K562 (cell line): ENCODE results near the gene KRT85. TPM values are rescaled to one million over a fixed set of nuclear protein-coding genes. Genes with fewer than 3 reads are reported as not detected.

Experiments
- ATAC-seq: fragments of 200-7000 bp; cut with Tn5 transposase; 3 replicates; pipeline ENCODE4 v1.9.1; 2020; ENCODE audit warnings: moderate library complexity
- BruUV-seq: library from RNA; stranded (reverse); fragments of 400-500 nt; replicated peaks from 2 replicates; lab custom pipeline; 2021; lab: Mats Ljungman, UMichigan
- CTCF ChIA-PET: fragments of 300-600 bp; formaldehyde crosslinking; extraction: SDS; loops from one replicate; lab custom pipeline; 2021; ENCODE audit warnings: low intra/inter-chr PET ratio; lab: Yijun Ruan, JAX
- POLR2A ChIA-PET: fragments of 300-600, 350-650 bp; sonication (Branson Sonifier 250); formaldehyde crosslinking; extraction: SDS; loops from one replicate; lab custom pipeline; 2021; ENCODE audit warnings: antibody characterized with exemption, inconsistent platforms; lab: Yijun Ruan, JAX
- DNase-seq, 4 experiments: peaks; one replicate each; pipeline versions ENCODE4 v3.0.0 to v3.0.0-alpha.2; 2011 to 2018; ENCODE audit warnings: low spot score in 3 of 4, mixed read lengths in 3 of 4; ENCODE audit errors: extremely low read depth in 1 of 4
- FAIRE-seq: peaks from 2 replicates; lab custom pipeline; 2011; peaks lifted over from hg19 to GRCh38; lab: Jason Lieb, UNC
- H2AFZ ChIP-seq: 2 replicates; pipeline ENCODE4 v1.6.0; 2011; ENCODE audit warnings: low read depth, low read length, control low read depth, inconsistent platforms
- H3K27ac ChIP-seq: fragments of 200-600 bp; 3 replicates; pipeline ENCODE4 v1.8.0; 2011; ENCODE audit warnings: low read depth, mild to moderate bottlenecking, control low read depth, inconsistent platforms, low read length, moderate library complexity, mixed read lengths; ENCODE audit errors: extremely low read depth
- H3K27me3 ChIP-seq, 2 experiments: fragments of 300-600 bp in 1 of 2; 2 replicates in 1 of 2; 3 replicates in 1 of 2; pipeline versions ENCODE4 v1.6.0 to v1.8.0; 2011; ENCODE audit warnings: inconsistent platforms in 2 of 2, low read length in 2 of 2, mild to moderate bottlenecking in 1 of 2, mixed read lengths in 1 of 2, moderate library complexity in 1 of 2; ENCODE audit not compliant: control insufficient read depth in 2 of 2, insufficient read depth in 2 of 2
- H3K36me3 ChIP-seq: fragments of 300-600 bp; 3 replicates; pipeline ENCODE4 v1.8.0; 2011; ENCODE audit warnings: mild to moderate bottlenecking, low read length, inconsistent platforms; ENCODE audit not compliant: control insufficient read depth, insufficient read depth
- H3K4me1 ChIP-seq, 2 experiments: fragments of 200-600 bp in 1 of 2; replicated peaks in 1 of 2; 2 replicates in 1 of 2; 3 replicates in 1 of 2; pipeline versions ENCODE4 v1.5.1 to v1.8.0; 2011; ENCODE audit warnings: inconsistent platforms in 2 of 2, low read length in 2 of 2, mild to moderate bottlenecking in 1 of 2, mixed read lengths in 1 of 2, moderate library complexity in 1 of 2; ENCODE audit not compliant: control insufficient read depth in 2 of 2, insufficient read depth in 2 of 2
- H3K4me2 ChIP-seq: 2 replicates; pipeline ENCODE4 v1.6.1; 2011; ENCODE audit warnings: low read length, control low read depth, inconsistent platforms, mixed read lengths; ENCODE audit not compliant: insufficient read depth
- H3K4me3 ChIP-seq: fragments of 200-600 bp; sonication (generic), shearing (Covaris generic); 2 replicates; pipeline ENCODE4 v1.5.1; 2016; ENCODE audit warnings: control low read depth, inconsistent platforms
- H3K79me2 ChIP-seq: fragments of 200-600 bp; 3 replicates; pipeline ENCODE4 v1.8.0; 2011; ENCODE audit warnings: low read length, inconsistent platforms; ENCODE audit not compliant: control insufficient read depth, insufficient read depth
- H3K9ac ChIP-seq, 2 experiments: 2 replicates each; pipeline versions ENCODE4 v1.6.0 to v1.6.1; 2011; ENCODE audit warnings: low read depth in 2 of 2, low read length in 2 of 2, control low read depth in 1 of 2, inconsistent platforms in 1 of 2, mild to moderate bottlenecking in 1 of 2, mixed read lengths in 1 of 2; ENCODE audit not compliant: insufficient read depth in 1 of 2
- H3K9me1 ChIP-seq: one replicate; pipeline ENCODE4 v1.6.0; 2011; ENCODE audit warnings: inconsistent platforms, mild to moderate bottlenecking, low read length, moderate library complexity; ENCODE audit not compliant: control insufficient read depth, insufficient read depth
- H3K9me3 ChIP-seq: replicated peaks from 2 replicates; pipeline ENCODE4 v1.5.1; 2011; ENCODE audit warnings: low read depth, low read length, inconsistent platforms; ENCODE audit not compliant: control insufficient read depth, insufficient read depth
- H4K20me1 ChIP-seq: replicated peaks from 2 replicates; pipeline ENCODE4 v1.6.1; 2011; ENCODE audit warnings: low read length, inconsistent platforms, mixed read lengths; ENCODE audit not compliant: control insufficient read depth, insufficient read depth
- HNRNPH1 ChIP-seq: fragments of 200-400 bp; formaldehyde crosslinking; optimal IDR thresholded peaks from 2 replicates; pipeline ENCODE3; 2017; ENCODE audit warnings: low read depth, mild to moderate bottlenecking, low read length, moderate library complexity
- MTA2 ChIP-seq: fragments of 450-650 bp; IDR thresholded peaks from 2 replicates; pipeline ENCODE4 v1.6.1; 2016; ENCODE audit warnings: low read depth
- NFE2L1 ChIP-seq: fragments of 450-650 bp; IDR thresholded peaks from 2 replicates; pipeline ENCODE4 v1.6.1; 2016; ENCODE audit warnings: missing genetic modification characterization, low read depth, mild to moderate bottlenecking, missing compliant biosample characterization, moderate library complexity, borderline replicate concordance
- PCBP1 ChIP-seq: fragments of 200-400 bp; formaldehyde crosslinking; IDR thresholded peaks from 2 replicates; pipeline ENCODE4 v1.6.1; 2018; ENCODE audit warnings: mild to moderate bottlenecking, low read depth, low read length; ENCODE audit not compliant: poor library complexity, severe bottlenecking
- PCBP2 ChIP-seq: fragments of 200-400 bp; formaldehyde crosslinking; IDR thresholded peaks from 2 replicates; pipeline ENCODE4 v1.6.1; 2018; ENCODE audit warnings: low read length, low read depth, mild to moderate bottlenecking, moderate library complexity; ENCODE audit not compliant: poor library complexity, severe bottlenecking
- TEAD2 ChIP-seq: fragments of 450-650 bp; IDR thresholded peaks from 2 replicates; pipeline ENCODE4 v1.6.1; 2016; ENCODE audit warnings: missing genetic modification characterization, control low read depth, missing compliant biosample characterization
- WGBS: fragments of 100-300 bp; shearing (Covaris generic); methylation state at CpG from one replicate; pipeline ENCODE4 v1.1.6; 2016; ENCODE audit warnings: low coverage, mixed read lengths; ENCODE audit not compliant: insufficient coverage; ENCODE audit errors: missing lambda C conversion rate; 5-methylcytosine and 5-hydroxymethylcytosine counted together
- in situ Hi-C: fragments of 300-500 bp; cut with MboI; formaldehyde crosslinking; loops from 4 replicates; pipeline ENCODE4 v1.15.0; 2018; ENCODE audit warnings: inconsistent platforms, mixed read lengths
- intact Hi-C: fragments of 100-400 bp; cut with micrococcal nuclease; formaldehyde crosslinking; loops from 2 replicates; pipeline ENCODE4 v1.14.2; 2022
- polyA plus RNA-seq, 8 experiments: library from polyadenylated mRNA; depleted of rRNA in 4 of 8; stranded (reverse) in 5 of 8; unstranded in 3 of 8; fragments of >200 nt; fragmentation: Nextera tagmentation in 2 of 8; fragmentation: Illumina TruSeq in 1 of 8; extraction: Ambion mirVana in 2 of 8; extraction: Trizol in 1 of 8; gene quantifications; 2 replicates each; pipeline versions ENCODE4 v1.2.1 to v1.2.3, GENCODE V29; 2011 to 2014; ENCODE audit warnings: inconsistent platforms in 1 of 8, missing spikeins in 1 of 8
- total RNA-seq, 7 experiments: library from RNA; depleted of rRNA in 6 of 7; stranded (reverse); fragments of >200 nt in 6 of 7; fragmentation: Illumina TruSeq in 2 of 7; extraction: Trizol in 2 of 7; gene quantifications; 2 replicates each; pipeline versions ENCODE4 v1.2.1 to v1.2.3, GENCODE V29; 2011 to 2021; ENCODE audit warnings: low replicate concordance in 1 of 7
- TF ChIP-seq, protein P1 (sequence below): fragments of 250-450 bp; sonication (Bioruptor Pico); IDR thresholded peaks from 2 replicates; pipeline ENCODE4 v1.4.0; 2020; ENCODE audit warnings: mild to moderate bottlenecking, moderate library complexity
- TF ChIP-seq, protein P2 (sequence below): fragments of 250-450 bp; sonication (Bioruptor Pico); IDR thresholded peaks from 2 replicates; pipeline ENCODE4 v1.4.0; 2020; ENCODE audit warnings: mild to moderate bottlenecking, moderate library complexity, borderline replicate concordance

Gene KRT85
- total and polyA plus RNA-seq, 9 of the 15 experiments (the other 6 are each of a cell fraction or from before 2014, with no cell fraction given): not detected

DNA sequence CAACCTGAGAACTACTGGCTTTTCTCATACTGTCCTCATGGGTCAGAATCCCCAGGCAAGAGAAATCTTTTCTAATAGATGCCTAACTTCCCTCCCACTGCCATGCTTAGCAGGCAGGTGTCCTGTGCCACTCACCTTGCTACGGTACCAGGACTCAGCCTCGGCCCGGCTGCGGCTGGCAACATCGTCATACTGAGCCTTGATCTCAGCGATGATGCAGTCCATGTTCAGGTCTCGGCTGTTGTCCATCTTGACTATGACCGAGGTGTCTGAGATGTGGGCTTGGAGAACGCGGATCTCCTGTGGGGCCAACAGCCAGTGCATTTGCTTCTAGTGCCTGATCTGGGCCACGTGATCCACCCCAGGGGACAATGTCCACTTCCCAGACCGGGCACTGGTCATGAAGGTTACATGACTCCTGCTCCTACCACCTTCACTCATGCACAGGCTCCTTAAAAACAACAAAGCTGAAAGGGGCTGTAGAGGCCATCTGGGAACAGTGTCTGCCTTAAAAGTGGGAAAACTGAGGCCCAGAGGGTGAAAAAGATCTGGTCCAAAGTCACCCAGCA, 4.1 kb downstream of the KRT85 start:
- H3K4me2 ChIP-seq: no peak overlapping the region
- no peaks in the 10 kb centered on the region for H3K36me3 ChIP-seq
- no peak overlapping the region for H3K4me3 ChIP-seq
- no TSS peak for BruUV-seq
- no peak overlapping the region for H3K27ac ChIP-seq
- no peaks in the 10 kb centered on the region for H3K9me3 ChIP-seq
- peaks cover 5% of the 10 kb centered on the region; the same call in 1 of the 2 replicates for H4K20me1 ChIP-seq
- no peak overlapping the region for H2AFZ ChIP-seq
- TF ChIP-seq, protein P1, sequence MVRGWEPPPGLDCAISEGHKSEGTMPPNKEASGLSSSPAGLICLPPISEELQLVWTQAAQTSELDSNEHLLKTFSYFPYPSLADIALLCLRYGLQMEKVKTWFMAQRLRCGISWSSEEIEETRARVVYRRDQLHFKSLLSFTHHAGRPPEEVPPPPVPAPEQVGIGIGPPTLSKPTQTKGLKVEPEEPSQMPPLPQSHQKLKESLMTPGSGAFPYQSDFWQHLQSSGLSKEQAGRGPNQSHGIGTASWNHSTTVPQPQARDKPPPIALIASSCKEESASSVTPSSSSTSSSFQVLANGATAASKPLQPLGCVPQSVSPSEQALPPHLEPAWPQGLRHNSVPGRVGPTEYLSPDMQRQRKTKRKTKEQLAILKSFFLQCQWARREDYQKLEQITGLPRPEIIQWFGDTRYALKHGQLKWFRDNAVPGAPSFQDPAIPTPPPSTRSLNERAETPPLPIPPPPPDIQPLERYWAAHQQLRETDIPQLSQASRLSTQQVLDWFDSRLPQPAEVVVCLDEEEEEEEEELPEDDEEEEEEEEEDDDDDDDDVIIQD (CRISPR knock-in tag): no peak
- no peak for TF ChIP-seq NFE2L1 (tag)
- TF ChIP-seq HNRNPH1: no peak
- TF ChIP-seq MTA2: no peak
- no peak for TF ChIP-seq PCBP1
- TF ChIP-seq, protein P2, sequence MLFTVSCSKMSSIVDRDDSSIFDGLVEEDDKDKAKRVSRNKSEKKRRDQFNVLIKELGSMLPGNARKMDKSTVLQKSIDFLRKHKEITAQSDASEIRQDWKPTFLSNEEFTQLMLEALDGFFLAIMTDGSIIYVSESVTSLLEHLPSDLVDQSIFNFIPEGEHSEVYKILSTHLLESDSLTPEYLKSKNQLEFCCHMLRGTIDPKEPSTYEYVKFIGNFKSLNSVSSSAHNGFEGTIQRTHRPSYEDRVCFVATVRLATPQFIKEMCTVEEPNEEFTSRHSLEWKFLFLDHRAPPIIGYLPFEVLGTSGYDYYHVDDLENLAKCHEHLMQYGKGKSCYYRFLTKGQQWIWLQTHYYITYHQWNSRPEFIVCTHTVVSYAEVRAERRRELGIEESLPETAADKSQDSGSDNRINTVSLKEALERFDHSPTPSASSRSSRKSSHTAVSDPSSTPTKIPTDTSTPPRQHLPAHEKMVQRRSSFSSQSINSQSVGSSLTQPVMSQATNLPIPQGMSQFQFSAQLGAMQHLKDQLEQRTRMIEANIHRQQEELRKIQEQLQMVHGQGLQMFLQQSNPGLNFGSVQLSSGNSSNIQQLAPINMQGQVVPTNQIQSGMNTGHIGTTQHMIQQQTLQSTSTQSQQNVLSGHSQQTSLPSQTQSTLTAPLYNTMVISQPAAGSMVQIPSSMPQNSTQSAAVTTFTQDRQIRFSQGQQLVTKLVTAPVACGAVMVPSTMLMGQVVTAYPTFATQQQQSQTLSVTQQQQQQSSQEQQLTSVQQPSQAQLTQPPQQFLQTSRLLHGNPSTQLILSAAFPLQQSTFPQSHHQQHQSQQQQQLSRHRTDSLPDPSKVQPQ (CRISPR knock-in tag): no peak
- no peak for TF ChIP-seq PCBP2
- no peak for TF ChIP-seq TEAD2 (tag)
- CTCF ChIA-PET: no interaction called here
- H3K4me1 ChIP-seq: no peaks in the 10 kb centered on the region
- peaks cover 23 to 63% of the 10 kb centered on the region in 2 experiments; a peak in 4 of 5 replicates for H3K27me3 ChIP-seq
- no peak for ATAC-seq
- no peaks in the 10 kb centered on the region for H3K79me2 ChIP-seq
- H3K9ac ChIP-seq: no peak overlapping the region
- H3K9me1 ChIP-seq: no peaks in the 10 kb centered on the region
- intact Hi-C loops (loop anchor here (10.0 kb wide), 1 partner anchor 208 kb away; no protein-coding TSS in a partner anchor), in situ Hi-C loops (no loop called here)
- POLR2A ChIA-PET: interaction anchor here (0.8 kb wide), 1 partner anchor 49 kb away, joined by 3 read pairs; no protein-coding TSS in a partner anchor
- DNase-seq: no peak
- no peak for FAIRE-seq
- 1% methylated on average over 12 of the region's 12 CpGs for WGBS
